ENCODE measurements around the gene RNF180.

RNF180 gene

DNA sequence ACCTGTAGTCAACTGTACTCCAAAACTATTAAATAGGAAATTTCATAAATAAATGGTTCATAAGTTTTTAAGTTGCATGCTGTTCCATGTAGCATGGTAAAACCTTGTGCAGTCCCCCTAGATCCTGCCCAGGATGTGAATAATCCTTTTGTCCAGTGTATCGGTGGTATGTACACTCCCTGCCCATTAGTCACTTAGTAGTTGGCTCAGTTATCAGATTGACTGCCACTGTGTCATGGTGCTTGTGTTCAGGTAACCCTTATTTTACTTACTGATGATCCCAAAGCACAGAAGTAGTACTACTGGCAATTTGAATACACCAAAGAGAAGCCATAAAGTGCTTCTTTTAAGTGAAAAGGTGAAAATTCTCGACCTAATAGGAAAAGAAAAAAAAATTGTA, 134.2 kb downstream of the RNF180 start:
- Histone ChIP-seq H3K36me3 (ENCODE audit: insufficient read depth, low read length) (no peaks in the 10 kb centered on the region), H2AFZ (ENCODE audit: low read length) (no peak overlapping the region), H3K9me3 (ENCODE audit: low read length) (no peaks in the 10 kb centered on the region), H3K4me2 (ENCODE audit: low read length) (no peak overlapping the region), H3K27me3 (ENCODE audit: insufficient read depth, low read length) (no peaks in the 10 kb centered on the region), H3F3A (ENCODE audit: insufficient read depth, low read length) (no peaks in the 10 kb centered on the region), H4K20me1 (ENCODE audit: insufficient read depth, low read length) (no peaks in the 10 kb centered on the region), H3K4me1 (ENCODE audit: insufficient read depth, low read length, severe bottlenecking) (no peaks in the 10 kb centered on the region), H3K9ac (ENCODE audit: low read length) (no peak overlapping the region), H3K4me3 (ENCODE audit: low read depth, low read length, poor library complexity, severe bottlenecking) (no peak overlapping the region), H3K79me2 (ENCODE audit: insufficient read depth, low read length) (no peaks in the 10 kb centered on the region), H3K27ac (ENCODE audit: low read depth, low read length, poor library complexity, severe bottlenecking) (no peak overlapping the region), H3K9me2 (ENCODE audit: low read depth, low read length) (no peaks in the 10 kb centered on the region)
- TF ChIP-seq EZH2 (IDR thresholded peaks at IDR 0.05; ENCODE audit: borderline replicate concordance, low read length): no peak
- TF ChIP-seq, protein P1, sequence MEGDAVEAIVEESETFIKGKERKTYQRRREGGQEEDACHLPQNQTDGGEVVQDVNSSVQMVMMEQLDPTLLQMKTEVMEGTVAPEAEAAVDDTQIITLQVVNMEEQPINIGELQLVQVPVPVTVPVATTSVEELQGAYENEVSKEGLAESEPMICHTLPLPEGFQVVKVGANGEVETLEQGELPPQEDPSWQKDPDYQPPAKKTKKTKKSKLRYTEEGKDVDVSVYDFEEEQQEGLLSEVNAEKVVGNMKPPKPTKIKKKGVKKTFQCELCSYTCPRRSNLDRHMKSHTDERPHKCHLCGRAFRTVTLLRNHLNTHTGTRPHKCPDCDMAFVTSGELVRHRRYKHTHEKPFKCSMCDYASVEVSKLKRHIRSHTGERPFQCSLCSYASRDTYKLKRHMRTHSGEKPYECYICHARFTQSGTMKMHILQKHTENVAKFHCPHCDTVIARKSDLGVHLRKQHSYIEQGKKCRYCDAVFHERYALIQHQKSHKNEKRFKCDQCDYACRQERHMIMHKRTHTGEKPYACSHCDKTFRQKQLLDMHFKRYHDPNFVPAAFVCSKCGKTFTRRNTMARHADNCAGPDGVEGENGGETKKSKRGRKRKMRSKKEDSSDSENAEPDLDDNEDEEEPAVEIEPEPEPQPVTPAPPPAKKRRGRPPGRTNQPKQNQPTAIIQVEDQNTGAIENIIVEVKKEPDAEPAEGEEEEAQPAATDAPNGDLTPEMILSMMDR (IDR thresholded peaks at IDR 0.05; ENCODE audit: low read length): no peak

DNA sequence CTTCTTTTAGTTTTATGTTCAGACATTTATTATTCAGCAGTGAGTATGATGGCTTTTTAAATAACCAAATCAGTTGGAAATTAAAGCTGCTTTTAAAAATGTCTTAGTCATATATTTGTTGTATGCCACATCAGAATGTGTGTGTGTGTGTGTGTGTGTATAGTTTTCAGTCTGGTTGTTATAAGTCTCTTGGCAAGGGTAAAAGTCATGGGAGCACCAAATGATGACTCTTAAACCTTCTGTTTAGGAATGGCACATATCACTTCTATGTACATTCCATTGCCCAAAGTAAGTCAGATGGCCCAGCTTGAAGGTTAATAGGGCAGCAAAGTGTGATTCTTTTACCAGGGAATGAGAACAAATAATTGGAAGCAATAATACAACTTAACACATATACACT, 135.9 kb downstream of the RNF180 start:
- Histone ChIP-seq H3K36me3 (ENCODE audit: insufficient read depth, low read length) (no peaks in the 10 kb centered on the region), H3K9ac (ENCODE audit: low read length) (no peak overlapping the region), H2AFZ (ENCODE audit: low read length) (no peak overlapping the region), H3K27ac (ENCODE audit: low read depth, low read length, poor library complexity, severe bottlenecking) (no peak overlapping the region), H4K20me1 (ENCODE audit: insufficient read depth, low read length) (no peaks in the 10 kb centered on the region), H3K9me2 (ENCODE audit: low read depth, low read length) (no peaks in the 10 kb centered on the region), H3K4me3 (ENCODE audit: low read depth, low read length, poor library complexity, severe bottlenecking) (no peak overlapping the region), H3K4me2 (ENCODE audit: low read length) (no peak overlapping the region), H3F3A (ENCODE audit: insufficient read depth, low read length) (no peaks in the 10 kb centered on the region), H3K79me2 (ENCODE audit: insufficient read depth, low read length) (no peaks in the 10 kb centered on the region), H3K9me3 (ENCODE audit: low read length) (no peaks in the 10 kb centered on the region), H3K4me1 (ENCODE audit: insufficient read depth, low read length, severe bottlenecking) (no peaks in the 10 kb centered on the region), H3K27me3 (ENCODE audit: insufficient read depth, low read length) (no peaks in the 10 kb centered on the region)
- TF ChIP-seq EZH2 (IDR thresholded peaks at IDR 0.05; ENCODE audit: borderline replicate concordance, low read length): no peak
- TF ChIP-seq, protein P1 (IDR thresholded peaks at IDR 0.05; ENCODE audit: low read length): no peak

DNA sequence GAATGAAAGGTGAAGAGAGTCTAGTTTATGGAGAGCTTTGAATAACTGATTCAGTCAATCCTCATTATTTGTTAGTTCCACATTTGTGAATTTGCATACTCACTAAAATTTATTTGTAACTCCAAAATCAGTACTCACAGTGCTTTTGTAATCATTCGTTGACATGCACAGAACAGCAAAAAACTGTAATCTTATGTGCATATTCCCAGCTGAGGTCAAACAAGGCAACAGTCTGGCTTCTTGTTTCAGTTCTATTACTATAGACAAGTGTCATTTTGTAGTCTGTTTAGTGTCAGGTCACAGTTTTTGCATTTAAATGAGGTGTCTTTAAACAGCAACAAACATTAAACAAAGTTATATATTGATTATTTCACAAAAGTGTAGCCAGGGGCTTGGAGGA, 142.5 kb downstream of the RNF180 start:
- Histone ChIP-seq H3K4me3 (ENCODE audit: low read depth, low read length, poor library complexity, severe bottlenecking) (no peak overlapping the region), H3K4me1 (ENCODE audit: insufficient read depth, low read length, severe bottlenecking) (no peaks in the 10 kb centered on the region), H3K27ac (ENCODE audit: low read depth, low read length, poor library complexity, severe bottlenecking) (no peak overlapping the region), H3K9me3 (ENCODE audit: low read length) (no peaks in the 10 kb centered on the region), H3K27me3 (ENCODE audit: insufficient read depth, low read length) (no peaks in the 10 kb centered on the region), H3K79me2 (ENCODE audit: insufficient read depth, low read length) (no peaks in the 10 kb centered on the region), H4K20me1 (ENCODE audit: insufficient read depth, low read length) (no peaks in the 10 kb centered on the region), H3F3A (ENCODE audit: insufficient read depth, low read length) (no peaks in the 10 kb centered on the region), H3K4me2 (ENCODE audit: low read length) (no peak overlapping the region), H3K9me2 (ENCODE audit: low read depth, low read length) (no peaks in the 10 kb centered on the region), H2AFZ (ENCODE audit: low read length) (no peak overlapping the region), H3K36me3 (ENCODE audit: insufficient read depth, low read length) (no peaks in the 10 kb centered on the region), H3K9ac (ENCODE audit: low read length) (no peak overlapping the region)
- TF ChIP-seq, protein P1 (IDR thresholded peaks at IDR 0.05; ENCODE audit: low read length): no peak
- TF ChIP-seq EZH2 (IDR thresholded peaks at IDR 0.05; ENCODE audit: borderline replicate concordance, low read length): no peak
